DMS79 (cell line): ENCODE data around the gene ZNF24.

ENCODE experiments used
- DNase-seq: peaks from one replicate; lab custom pipeline; 2025; lab: John Stamatoyannopoulos, UW

Gene ZNF24

GRCh38 chr18:35291166-35291565 lies 53.1 kb downstream of the ZNF24 start:
- DNase-seq = no peak

GRCh38 chr18:35290094-35290735 lies 54.0 kb downstream of the ZNF24 start, which contains the start of gene ZSCAN30:
TSS of gene ZSCAN30 (minus strand) at chr18:35290229. CDS start at chr18:35264352, 25,877 bp downstream.
- peak; percentile 84 for DNase-seq

- DNase-seq = no peak
These were observed 54.5 kb downstream of the ZNF24 start for GRCh38 chr18:35289727-35290093.

GRCh38 chr18:35289293-35289692 lies 54.9 kb downstream of the ZNF24 start:
- peak; percentile 7 for DNase-seq

- DNase-seq = no peak
These were observed 59.4 kb downstream of the ZNF24 start for GRCh38 chr18:35284841-35285240.

- DNase-seq = no peak
These were observed 60.1 kb downstream of the ZNF24 start for GRCh38 chr18:35283923-35284794.

- no peak for DNase-seq
These were observed 61.9 kb downstream of the ZNF24 start for GRCh38 chr18:35282353-35282752.
